ENCODE measurements around the gene HDAC11.
A peak's percentile ranks its signal among the peaks of the same experiment; 100 is the strongest.
"Not testable (repeated sequence)": the region's sequence is repeated elsewhere in the genome, so short reads cannot be mapped to it uniquely, and the experiment has no call there.

HDAC11 gene

DNA sequence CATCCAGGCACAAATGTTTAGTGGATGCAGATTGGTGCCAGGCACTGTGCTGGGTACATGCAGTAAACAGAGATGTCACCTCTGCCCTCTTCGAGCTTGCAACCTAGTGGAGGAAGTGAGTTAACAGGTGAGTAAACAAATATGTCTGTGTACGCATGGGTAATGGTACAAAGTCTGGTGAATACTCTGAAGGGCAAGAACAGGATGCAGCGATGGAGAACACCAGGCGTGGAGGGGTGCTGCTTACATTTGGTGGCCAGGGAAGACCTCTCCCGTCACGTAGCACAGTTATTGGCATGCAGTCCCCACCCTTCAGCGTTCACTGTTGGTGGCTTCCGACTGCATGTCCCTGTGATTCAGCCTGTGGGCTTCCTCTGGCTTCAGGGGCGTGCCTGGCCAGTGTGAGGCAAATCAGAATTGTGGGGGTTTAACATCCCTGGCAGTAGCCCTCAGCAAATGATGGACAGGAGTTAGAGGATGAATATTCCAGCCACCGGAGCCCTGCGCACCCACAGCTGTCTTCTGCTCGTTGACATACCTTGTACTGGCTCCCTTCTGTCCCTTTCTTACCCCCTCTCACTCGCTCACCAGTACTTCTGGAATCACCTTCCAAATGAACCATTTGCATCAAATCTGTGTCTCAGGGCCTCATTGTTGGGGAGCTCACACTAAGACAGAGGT lies 9.1 kb upstream of the HDAC11 start:
- no peak for DNase-seq

GRCh38 chr3:13472286-13472685 lies 7.8 kb upstream of the HDAC11 start:
- DNase-seq, result no peak

DNA sequence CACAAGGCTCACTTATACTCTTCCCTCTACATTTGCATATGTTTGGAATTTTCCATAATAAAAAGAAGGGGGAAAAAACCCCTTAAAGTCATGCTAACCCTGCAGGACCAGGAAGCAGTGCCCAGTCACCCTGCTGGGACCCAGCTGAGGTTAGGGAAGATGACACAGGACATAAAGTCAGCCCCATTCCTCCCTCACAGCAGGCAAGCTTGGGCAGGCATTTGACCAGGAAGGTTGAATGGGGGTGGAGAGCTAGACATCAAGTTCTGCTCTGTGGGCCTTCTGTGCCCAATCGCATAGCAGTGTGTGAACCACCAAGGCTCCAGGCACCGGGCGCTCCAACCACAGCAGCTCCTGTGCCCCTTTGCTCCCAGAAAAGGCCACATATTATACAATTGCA lies 7.1 kb upstream of the HDAC11 start:
- no peak for DNase-seq

- no peak for DNase-seq
Measured at GRCh38 chr3:13474021-13474420, 6.1 kb upstream of the HDAC11 start.

DNA sequence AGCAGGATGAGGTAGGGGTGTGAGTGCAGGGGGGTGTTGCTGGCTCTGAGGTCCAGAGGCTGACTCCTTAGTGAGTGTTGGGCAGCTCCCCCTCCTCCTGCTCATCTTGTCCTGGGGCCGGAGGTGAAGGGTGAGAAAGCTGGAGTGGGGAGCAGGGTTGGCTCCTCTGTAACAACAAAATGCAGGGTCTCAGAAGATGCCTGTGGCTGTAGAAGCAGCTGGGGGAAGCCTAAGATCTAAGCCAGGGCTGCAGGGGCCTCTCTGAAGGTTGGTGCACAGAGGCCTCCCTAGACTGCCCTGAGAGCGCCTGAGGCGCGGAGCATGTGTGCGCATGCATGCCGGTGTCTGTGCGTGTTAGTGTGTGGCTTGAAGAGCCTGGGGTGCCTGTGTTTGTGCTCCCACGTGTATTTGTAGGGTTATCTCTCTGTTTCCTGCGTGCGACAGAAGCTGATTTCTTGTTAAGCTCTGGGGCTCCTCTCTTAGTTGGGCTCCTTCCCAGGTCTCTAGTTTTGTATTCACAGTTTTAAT lies 5.3 kb upstream of the HDAC11 start:
- no peak for DNase-seq

- no peak for DNase-seq
Measured at GRCh38 chr3:13475871-13476590, 4.1 kb upstream of the HDAC11 start.

DNA sequence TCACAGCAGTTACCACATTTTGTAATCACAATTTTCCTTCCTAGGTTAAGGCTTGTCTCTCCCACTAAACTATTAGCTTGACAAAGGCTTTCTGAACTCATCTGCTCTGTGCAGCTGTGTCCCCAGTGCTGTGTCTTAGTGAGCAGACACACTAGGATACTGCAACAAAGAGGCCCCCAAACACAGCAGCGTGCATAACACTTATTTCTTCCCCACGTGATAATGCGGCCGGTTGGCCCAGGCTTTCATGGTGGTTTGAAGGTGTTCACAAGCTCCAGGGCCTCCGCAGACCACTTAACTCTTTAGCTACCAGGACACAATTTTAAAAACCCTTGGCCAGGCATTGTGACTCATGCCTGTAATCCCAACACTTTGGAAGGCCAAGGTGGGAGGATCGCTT lies 2.2 kb upstream of the HDAC11 start:
- DNase-seq, result no peak

DNA sequence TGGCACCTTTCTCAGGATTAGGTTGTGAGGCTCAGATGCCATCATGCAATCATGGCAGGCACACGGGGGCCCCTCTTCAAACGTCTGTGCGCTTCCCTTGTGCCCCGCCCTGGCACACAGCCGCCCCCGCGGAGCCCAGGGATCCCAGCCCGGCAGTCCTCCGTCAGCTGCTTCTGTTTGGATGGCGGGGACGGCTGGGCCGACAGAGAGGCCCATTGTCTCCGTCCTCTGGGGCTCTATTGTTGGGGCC lies 849 bp upstream of the HDAC11 start:
- DNase-seq, result peak in 2 of 4 experiments; percentile 44 to 53

DNA sequence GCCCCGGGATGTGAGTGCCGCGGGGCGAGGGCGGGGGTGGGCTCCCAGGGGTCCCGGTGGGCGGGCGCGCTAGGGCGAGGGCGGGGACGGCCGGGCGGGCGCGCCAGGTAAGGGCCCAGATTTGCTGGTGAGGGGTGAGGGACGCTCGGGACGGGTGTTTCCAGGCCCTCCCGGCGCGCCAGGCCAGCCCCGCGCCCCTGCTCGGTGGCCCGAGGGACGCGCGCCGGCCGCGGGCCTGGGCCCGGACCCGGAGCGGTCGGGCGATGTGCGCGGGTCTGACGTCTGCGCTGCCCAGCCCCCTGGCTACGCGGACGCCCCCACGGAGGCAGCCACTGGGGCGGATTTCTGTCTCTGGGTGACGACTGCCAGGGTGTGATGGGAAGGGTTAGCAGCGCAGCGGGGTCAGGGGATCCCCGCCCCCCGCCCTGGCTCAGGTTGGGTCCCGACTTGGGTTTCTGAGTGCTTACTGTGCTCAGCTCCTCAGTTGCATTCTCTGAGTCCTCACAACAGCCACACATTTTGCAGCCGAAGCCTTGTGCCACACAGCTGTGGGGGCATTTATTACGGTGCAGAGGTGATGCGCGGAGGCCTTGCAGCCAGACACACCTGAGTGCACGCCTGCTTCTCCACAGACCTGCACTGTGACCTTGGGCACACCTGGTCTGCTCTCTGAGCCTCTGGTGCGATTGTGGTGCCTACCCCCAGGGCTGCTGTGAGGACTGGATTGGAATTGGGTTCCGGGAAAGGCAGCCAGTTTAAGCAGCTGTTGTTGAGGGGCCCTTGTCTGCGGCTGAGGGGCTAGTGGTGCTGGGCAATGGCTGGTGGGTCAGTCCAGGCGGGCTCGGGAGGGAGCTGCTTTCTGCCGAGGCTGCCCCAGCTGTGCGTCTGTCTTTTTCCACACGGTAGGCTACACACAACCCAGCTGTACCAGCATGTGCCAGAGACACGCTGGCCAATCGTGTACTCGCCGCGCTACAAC lies 523 bp downstream of the HDAC11 start:
- peak in 2 of 4 experiments; percentile 27 to 52 for DNase-seq

GRCh38 chr3:13482106-13482690 lies 2.1 kb downstream of the HDAC11 start:
- no peak for DNase-seq

GRCh38 chr3:13483286-13483685 lies 3.2 kb downstream of the HDAC11 start:
- no peak for DNase-seq

DNA sequence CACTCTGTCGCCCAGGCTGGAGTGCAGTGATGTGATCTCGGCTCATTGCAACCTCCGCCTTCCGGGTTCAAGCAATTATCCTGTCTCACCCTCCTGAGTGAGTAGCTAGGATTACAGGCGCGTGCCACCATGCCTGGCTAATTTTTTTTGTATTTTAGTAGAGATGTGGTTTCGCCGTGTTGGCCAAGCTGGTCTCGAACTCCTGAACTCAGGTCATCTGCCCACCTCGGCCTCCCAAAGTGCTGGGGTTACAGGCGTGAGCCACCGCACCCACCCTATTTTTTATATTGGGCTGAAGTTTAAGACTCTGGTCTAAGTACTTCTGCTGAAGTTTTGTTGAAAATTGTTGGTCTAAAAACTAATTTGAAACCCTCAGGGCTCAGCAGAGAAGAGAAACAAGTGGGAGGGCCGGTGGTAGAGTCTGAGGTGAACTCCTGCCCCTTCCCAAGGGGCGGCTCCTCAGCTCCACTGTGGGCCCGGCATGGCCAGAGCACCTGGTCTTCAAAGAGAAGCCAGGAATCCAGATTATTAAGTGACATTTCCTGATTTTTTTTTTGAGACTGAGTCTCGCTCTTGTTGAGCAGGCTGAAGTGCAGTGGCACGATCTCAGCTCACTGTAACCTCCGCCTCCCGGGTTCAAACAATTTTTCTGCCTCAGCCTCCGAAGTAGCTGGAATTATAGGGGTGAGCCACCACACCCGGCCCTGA lies 4.0 kb downstream of the HDAC11 start:
- no peak for DNase-seq

DNA sequence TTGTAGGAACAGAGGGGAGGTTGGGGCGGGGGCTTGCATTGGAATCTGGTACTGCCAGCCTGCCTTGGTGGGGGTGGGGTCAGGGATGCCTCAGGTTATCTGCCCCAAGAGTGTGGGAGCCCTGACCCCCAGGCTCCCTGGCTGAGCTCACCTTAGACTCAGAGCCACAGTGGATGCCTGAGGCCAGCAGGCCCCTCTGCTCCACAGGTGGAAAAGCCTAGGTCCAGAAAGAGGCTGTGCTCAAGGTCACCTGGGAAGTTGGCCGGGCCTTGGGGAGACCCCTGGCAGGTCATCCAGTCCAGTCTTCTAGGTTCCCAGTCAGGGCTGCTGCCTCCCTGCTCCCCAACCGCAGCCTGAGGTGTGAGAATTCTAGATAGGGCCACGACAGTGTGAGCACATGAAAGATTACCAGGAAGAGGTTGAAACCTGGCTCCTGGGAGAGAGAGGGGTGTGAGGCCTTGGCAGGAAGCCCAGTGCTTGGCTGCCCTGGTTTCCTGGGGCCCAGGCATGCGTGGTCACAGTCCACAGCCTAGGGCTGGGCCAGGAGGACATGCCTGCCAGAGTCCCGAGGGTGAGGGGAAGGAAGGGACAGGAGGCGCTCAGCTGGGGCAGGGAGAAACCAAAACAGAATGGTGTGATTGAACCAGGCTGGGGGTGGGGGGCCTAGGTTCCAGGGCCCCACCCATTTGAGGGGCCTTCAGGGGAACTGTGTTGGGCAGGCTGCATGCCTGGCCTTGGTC lies 4.9 kb downstream of the HDAC11 start:
- DNase-seq, result no peak

DNA sequence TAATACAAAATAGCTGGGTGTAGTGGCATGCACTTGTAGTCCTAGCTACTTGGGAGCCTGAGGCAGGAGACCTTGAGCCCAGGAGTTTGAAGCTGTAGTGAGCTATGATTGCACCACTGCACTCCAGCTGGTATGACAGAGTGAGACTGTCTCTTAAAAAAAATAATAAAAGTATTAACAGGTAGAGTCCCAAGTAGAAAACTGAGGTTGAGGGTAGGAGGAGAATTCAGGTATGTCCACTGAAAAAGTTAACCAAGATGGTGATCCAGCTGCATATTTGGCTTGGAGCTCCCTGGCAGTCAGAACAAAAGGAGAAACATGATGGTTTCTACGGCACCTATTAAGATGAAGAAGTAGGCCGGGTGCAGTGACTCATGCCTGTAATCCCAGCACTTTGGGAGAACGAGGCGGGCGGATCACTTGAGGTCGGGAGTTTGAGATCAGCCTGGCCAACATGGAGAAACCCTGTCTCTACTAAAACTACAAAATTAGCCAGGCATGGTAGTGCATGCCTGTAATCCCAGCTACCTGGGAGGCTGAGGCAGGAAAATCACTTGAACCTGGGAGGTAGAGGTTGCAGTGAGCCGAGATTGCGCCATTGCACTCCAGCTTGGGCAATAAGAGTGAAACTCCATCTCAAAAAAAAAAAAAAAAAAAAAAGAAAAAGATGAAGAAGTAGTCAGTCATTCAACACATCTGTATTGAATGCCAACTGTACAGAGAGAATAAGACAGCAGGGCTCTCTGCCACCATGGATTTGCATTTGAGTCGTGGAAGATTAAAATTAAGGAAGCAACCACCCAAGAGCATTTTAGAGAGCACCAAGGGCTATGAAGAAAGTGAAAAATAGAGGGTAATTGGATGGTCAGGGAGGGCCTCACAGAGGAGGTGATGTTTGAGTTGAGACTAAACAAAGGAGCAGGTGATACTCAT lies 5.8 kb downstream of the HDAC11 start:
- not testable (repeated sequence) for DNase-seq

DNA sequence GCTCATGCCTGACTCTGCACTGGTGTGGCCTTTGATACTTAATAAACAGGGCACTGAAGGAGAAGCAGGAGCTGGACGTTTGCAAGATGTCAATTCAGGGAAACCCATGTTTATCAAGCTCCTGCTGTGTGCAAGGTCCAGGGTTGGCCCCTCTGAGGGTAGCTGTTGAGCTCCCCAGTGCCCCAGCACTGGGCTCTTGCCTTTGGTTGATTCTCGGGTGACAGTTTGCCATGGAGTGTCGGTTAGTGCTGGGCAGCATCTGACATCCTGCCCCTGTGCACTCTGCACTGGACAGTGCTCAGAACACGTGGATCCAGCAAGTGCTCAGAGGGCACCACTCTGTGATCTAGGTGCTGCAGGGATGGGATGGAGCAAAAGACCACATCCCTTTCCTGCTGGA lies 7.3 kb downstream of the HDAC11 start:
- DNase-seq, result no peak

- DNase-seq, result no peak
Measured at GRCh38 chr3:13491206-13491974, 11.3 kb downstream of the HDAC11 start.

GRCh38 chr3:13492048-13492447 lies 11.9 kb downstream of the HDAC11 start:
- DNase-seq, result no peak

- DNase-seq, result no peak
Measured at GRCh38 chr3:13492976-13493866, 13.1 kb downstream of the HDAC11 start.
